ENCODE results near the gene EYS. TPM values are rescaled to one million over a fixed set of nuclear protein-coding genes. Genes with fewer than 3 reads are reported as not detected.

Gene EYS
- total and polyA plus RNA-seq, 4 donors, result 0.08 to 0.63 (median 0.36) TPM

DNA sequence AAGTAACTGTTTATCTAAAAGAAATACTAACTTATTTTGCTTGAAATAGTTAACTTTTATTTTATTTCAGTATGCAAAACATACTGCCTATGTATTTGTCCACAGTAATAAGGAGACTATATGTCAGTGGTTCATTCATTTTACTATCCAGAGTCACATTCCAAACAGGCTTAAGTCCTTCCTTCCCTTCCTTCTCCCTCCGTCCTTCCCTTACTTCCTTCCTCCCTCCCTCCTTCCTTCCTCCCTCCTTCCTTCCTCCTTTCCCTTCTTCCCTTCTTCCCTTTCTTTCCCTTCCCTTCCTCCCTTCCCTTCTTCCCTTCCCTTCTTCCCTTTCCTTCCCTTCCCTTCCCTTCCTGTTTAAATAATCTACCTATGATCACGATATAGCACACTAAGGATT, 899.2 kb downstream of the EYS start:
- no peak overlapping the region for H3K27ac ChIP-seq (ENCODE audit: low read depth in 1 of 2, low read length in 2 of 2)
- H3K4me1 ChIP-seq (ENCODE audit: control insufficient read depth in 4 of 4, insufficient read depth in 4 of 4, low read length in 3 of 4), result no peaks in the 10 kb centered on the region
- DNase-seq (ENCODE audit: low spot score), result no peak
- no peaks in the 10 kb centered on the region for H3K27me3 ChIP-seq (ENCODE audit: control insufficient read depth in 4 of 4, insufficient read depth in 4 of 4, low read length in 3 of 4)
- WGBS, result 60% methylated on average over 2 of the region's 2 CpGs
- no peaks in the 10 kb centered on the region for H3K9me3 ChIP-seq (ENCODE audit: control insufficient read depth in 4 of 4, low read length in 3 of 4)
- H3K4me3 ChIP-seq (ENCODE audit: low read depth in 1 of 3, low read length in 3 of 3), result no peak overlapping the region
- TF ChIP-seq NR2F2 (IDR thresholded peaks at IDR 0.05) (no peak), ATF3 (IDR thresholded peaks at IDR 0.05) (no peak), REST (IDR thresholded peaks at IDR 0.05) (no peak), FOXA1 (IDR thresholded peaks at IDR 0.05) (no peak), RAD21 (IDR thresholded peaks at IDR 0.05) (no peak)
- TF ChIP-seq, protein P1, sequence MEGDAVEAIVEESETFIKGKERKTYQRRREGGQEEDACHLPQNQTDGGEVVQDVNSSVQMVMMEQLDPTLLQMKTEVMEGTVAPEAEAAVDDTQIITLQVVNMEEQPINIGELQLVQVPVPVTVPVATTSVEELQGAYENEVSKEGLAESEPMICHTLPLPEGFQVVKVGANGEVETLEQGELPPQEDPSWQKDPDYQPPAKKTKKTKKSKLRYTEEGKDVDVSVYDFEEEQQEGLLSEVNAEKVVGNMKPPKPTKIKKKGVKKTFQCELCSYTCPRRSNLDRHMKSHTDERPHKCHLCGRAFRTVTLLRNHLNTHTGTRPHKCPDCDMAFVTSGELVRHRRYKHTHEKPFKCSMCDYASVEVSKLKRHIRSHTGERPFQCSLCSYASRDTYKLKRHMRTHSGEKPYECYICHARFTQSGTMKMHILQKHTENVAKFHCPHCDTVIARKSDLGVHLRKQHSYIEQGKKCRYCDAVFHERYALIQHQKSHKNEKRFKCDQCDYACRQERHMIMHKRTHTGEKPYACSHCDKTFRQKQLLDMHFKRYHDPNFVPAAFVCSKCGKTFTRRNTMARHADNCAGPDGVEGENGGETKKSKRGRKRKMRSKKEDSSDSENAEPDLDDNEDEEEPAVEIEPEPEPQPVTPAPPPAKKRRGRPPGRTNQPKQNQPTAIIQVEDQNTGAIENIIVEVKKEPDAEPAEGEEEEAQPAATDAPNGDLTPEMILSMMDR (IDR thresholded peaks at IDR 0.05; ENCODE audit: low read depth, low read length, missing input control), result no peak
- H3K36me3 ChIP-seq (ENCODE audit: control insufficient read depth in 4 of 4, insufficient read depth in 3 of 4, low read depth in 1 of 4, low read length in 3 of 4), result no peaks in the 10 kb centered on the region
- H3K9ac ChIP-seq (ENCODE audit: low read depth in 1 of 2, low read length in 2 of 2), result no peak overlapping the region

DNA sequence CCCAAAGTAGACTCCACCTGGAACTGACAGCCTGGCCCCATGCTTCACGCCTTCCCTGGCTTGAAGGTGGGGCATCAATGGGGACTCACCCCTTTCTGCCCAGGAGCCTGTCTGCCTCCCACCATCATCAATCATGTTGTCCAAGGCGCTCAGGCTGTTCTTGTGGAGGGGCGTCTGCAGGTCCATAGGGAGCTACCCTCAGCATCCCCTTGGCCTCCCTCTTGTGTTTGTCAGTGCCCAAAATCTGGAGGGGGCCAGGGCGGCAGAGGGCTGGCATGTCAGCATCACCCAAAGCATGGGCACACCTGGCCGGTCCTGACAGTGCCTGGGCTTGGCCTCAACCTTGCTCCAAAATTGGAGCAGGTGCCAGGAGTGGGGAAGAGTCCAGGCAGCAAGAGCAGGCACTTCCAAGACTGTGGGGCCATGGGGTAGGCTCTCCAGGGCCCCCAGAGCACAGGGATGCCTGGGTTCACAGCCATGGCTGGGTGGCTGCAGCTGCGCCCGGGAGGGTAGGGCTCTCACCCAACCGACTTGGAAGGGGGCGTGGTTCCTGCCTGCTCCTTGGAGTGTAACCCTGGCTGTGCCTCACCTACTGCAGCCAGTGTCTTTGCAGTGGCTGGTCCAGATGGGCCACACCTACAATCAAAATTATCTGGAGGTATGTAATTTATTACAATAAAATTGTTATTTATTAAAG, 903.4 kb downstream of the EYS start:
- no peak for TF ChIP-seq HNF4A (conservative IDR thresholded peaks at IDR 0.05)
- TF ChIP-seq JUND (IDR thresholded peaks at IDR 0.05), result no peak
- no peaks in the 10 kb centered on the region for H3K27me3 ChIP-seq (ENCODE audit: control insufficient read depth in 4 of 4, insufficient read depth in 4 of 4, low read length in 3 of 4)
- no peak overlapping the region for H3K27ac ChIP-seq (ENCODE audit: low read depth in 1 of 2, low read length in 2 of 2)
- 79% methylated on average over 9 of the region's 9 CpGs for WGBS
- no peaks in the 10 kb centered on the region for H3K36me3 ChIP-seq (ENCODE audit: control insufficient read depth in 4 of 4, insufficient read depth in 3 of 4, low read depth in 1 of 4, low read length in 3 of 4)
- no peaks in the 10 kb centered on the region for H3K9me3 ChIP-seq (ENCODE audit: control insufficient read depth in 4 of 4, low read length in 3 of 4)
- H3K4me1 ChIP-seq (ENCODE audit: control insufficient read depth in 4 of 4, insufficient read depth in 4 of 4, low read length in 3 of 4), result no peaks in the 10 kb centered on the region
- H3K4me3 ChIP-seq (ENCODE audit: low read depth in 1 of 3, low read length in 3 of 3), result no peak overlapping the region
- H3K9ac ChIP-seq (ENCODE audit: low read depth in 1 of 2, low read length in 2 of 2), result no peak overlapping the region
- no peak for DNase-seq (ENCODE audit: low spot score)

- no peak overlapping the region for H3K4me3 ChIP-seq (ENCODE audit: low read depth in 1 of 3, low read length in 3 of 3)
- 68% methylated on average over 4 of the region's 4 CpGs for WGBS
- TF ChIP-seq REST (IDR thresholded peaks at IDR 0.05) (no peak), FOXA2 (IDR thresholded peaks at IDR 0.05) (no peak), YY1 (IDR thresholded peaks at IDR 0.05) (no peak), ZBTB33 (IDR thresholded peaks at IDR 0.05) (no peak), NR2F2 (IDR thresholded peaks at IDR 0.05) (no peak), HNF4A (conservative IDR thresholded peaks at IDR 0.05) (no peak), GABPA (IDR thresholded peaks at IDR 0.05 in 1 of 2, conservative IDR thresholded peaks at IDR 0.05 in 1 of 2) (no peak), TAF1 (conservative IDR thresholded peaks at IDR 0.05) (no peak), SP1 (IDR thresholded peaks at IDR 0.05) (no peak), RXRA (IDR thresholded peaks at IDR 0.05) (no peak)
- TF ChIP-seq, protein P2, sequence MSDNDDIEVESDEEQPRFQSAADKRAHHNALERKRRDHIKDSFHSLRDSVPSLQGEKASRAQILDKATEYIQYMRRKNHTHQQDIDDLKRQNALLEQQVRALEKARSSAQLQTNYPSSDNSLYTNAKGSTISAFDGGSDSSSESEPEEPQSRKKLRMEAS (IDR thresholded peaks at IDR 0.05), result no peak
Observed at GRCh38 chr6:64792534-64792933, 914.5 kb downstream of the EYS start.

More at GRCh38 chr6:64792534-64792933, 914.5 kb downstream of the EYS start:
- Histone ChIP-seq H3K4me1 (ENCODE audit: control insufficient read depth in 4 of 4, insufficient read depth in 4 of 4, low read length in 3 of 4) (no peaks in the 10 kb centered on the region), H3K27ac (ENCODE audit: low read depth in 1 of 2, low read length in 2 of 2) (no peak overlapping the region), H3K27me3 (ENCODE audit: control insufficient read depth in 4 of 4, insufficient read depth in 4 of 4, low read length in 3 of 4) (peaks cover 0 to 2% (median 0%) of the 10 kb centered on the region in 4 donors), H3K9ac (ENCODE audit: low read depth in 1 of 2, low read length in 2 of 2) (no peak overlapping the region), H3K9me3 (ENCODE audit: control insufficient read depth in 4 of 4, low read length in 3 of 4) (no peaks in the 10 kb centered on the region), H3K36me3 (ENCODE audit: control insufficient read depth in 4 of 4, insufficient read depth in 3 of 4, low read depth in 1 of 4, low read length in 3 of 4) (no peaks in the 10 kb centered on the region)
- no peak for DNase-seq (ENCODE audit: low spot score)
